ENCODE measurements around the gene CYP3A4. TPM values are rescaled to one million over a fixed set of nuclear protein-coding genes. Genes with fewer than 3 reads are reported as not detected.

CYP3A4 gene
- total RNA-seq, 1 experiment from 2014 or later = not detected

GRCh38 chr7:99780588-99780987 lies 3.4 kb downstream of the CYP3A4 start:
- Mint-ChIP-seq H3K4me3 (no peak overlapping the region), H3K27me3 (ENCODE audit: low read depth) (peaks cover 7% of the 10 kb centered on the region), H3K9me3 (no peaks in the 10 kb centered on the region), H3K36me3 (ENCODE audit: insufficient read depth in 1 of 3, low read depth in 3 of 3) (no peaks in the 10 kb centered on the region), H3K27ac (no peak overlapping the region), H3K4me1 (peaks cover 0 to 5% of the 10 kb centered on the region in 2 experiments; a peak in 2 of 4 replicates)
- no peak overlapping the region for H3K4ac ChIP-seq (ENCODE audit: low read depth, low read length)
- no peaks in the 10 kb centered on the region for H3K23me2 ChIP-seq (ENCODE audit: insufficient read length, low read depth, low read length, poor library complexity, severe bottlenecking)
- H2BK12ac ChIP-seq (ENCODE audit: insufficient read length, low read depth, low read length) = no peak overlapping the region
- H2BK20ac ChIP-seq (ENCODE audit: low read depth, low read length, poor library complexity, severe bottlenecking) = no peak overlapping the region
- H3K4me2 ChIP-seq (ENCODE audit: insufficient read depth, insufficient read length, low read length) = no peak overlapping the region
- H3K9ac ChIP-seq (ENCODE audit: extremely low read depth, insufficient read length, low read length) = no peak overlapping the region
- H3K9me3 ChIP-seq (ENCODE audit: control insufficient read depth, low read depth, low read length) = no peaks in the 10 kb centered on the region
- DNase-seq = no peak
- H3K18ac ChIP-seq (ENCODE audit: insufficient read length, low read depth, low read length) = no peak overlapping the region
- H3K23ac ChIP-seq (ENCODE audit: insufficient read length, low read depth, low read length) = no peak overlapping the region
- H2BK5ac ChIP-seq (ENCODE audit: insufficient read length, low read length) = no peak overlapping the region
- H2AK5ac ChIP-seq (ENCODE audit: insufficient read length, low read length) = no peak overlapping the region
- H3K14ac ChIP-seq (ENCODE audit: insufficient read depth, low read length) = no peak overlapping the region
- no peak overlapping the region for H3K56ac ChIP-seq (ENCODE audit: insufficient read length, low read depth, low read length)
- no peaks in the 10 kb centered on the region for H3K79me2 ChIP-seq (ENCODE audit: insufficient read depth, low read length)
- no peak overlapping the region for H2BK120ac ChIP-seq (ENCODE audit: low read depth, low read length, poor library complexity, severe bottlenecking)
- no peak overlapping the region for H3T11ph ChIP-seq (ENCODE audit: low read length)
- no peaks in the 10 kb centered on the region for H4K20me1 ChIP-seq (ENCODE audit: control insufficient read depth, insufficient read depth, insufficient read length)
- no peaks in the 10 kb centered on the region for H3K79me1 ChIP-seq (ENCODE audit: insufficient read depth, low read depth, low read length, poor library complexity, severe bottlenecking)
- no peaks in the 10 kb centered on the region; the same call in 1 of the 2 replicates for H3K4me1 ChIP-seq (ENCODE audit: insufficient read depth, low read length)
- H4K91ac ChIP-seq (ENCODE audit: insufficient read length, low read depth, low read length) = no peak overlapping the region
- no peak overlapping the region for H4K8ac ChIP-seq (replicated peaks; ENCODE audit: insufficient read length, low read depth, low read length)
- H3K27ac ChIP-seq (ENCODE audit: insufficient read length, low read depth, low read length) = no peak overlapping the region
- H4K5ac ChIP-seq (ENCODE audit: insufficient read length, low read depth, low read length) = no peak overlapping the region
- no peak overlapping the region for H2BK15ac ChIP-seq (ENCODE audit: low read depth, low read length)
- no CpG with 5 or more reads among the region's 1 CpG for WGBS (ENCODE audit: extremely low coverage, insufficient read length, low lambda C conversion rate)
- TF ChIP-seq CTCF (conservative IDR thresholded peaks at IDR 0.05) = no peak
- H2AFZ ChIP-seq (ENCODE audit: low read length) = no peak overlapping the region
- no peaks in the 10 kb centered on the region for H3K27me3 ChIP-seq (ENCODE audit: insufficient read depth, low read length)
